DOHH2 (cell line): ENCODE data around the gene VILL.

Experiments
- H3F3A ChIP-seq: fragments of 200-600 bp; sonication (generic), shearing (Covaris generic); 2 replicates; pipeline ENCODE4 v1.6.0; 2016; ENCODE audit warnings: antibody characterized with exemption, mild to moderate bottlenecking; ENCODE audit not compliant: control insufficient read depth, insufficient read depth
- H3K27ac ChIP-seq: fragments of 200-600 bp; sonication (generic); 2 replicates; pipeline ENCODE4 v1.5.1; 2014; ENCODE audit warnings: low read depth, mild to moderate bottlenecking, low read length, moderate library complexity
- H3K27me3 ChIP-seq: fragments of 200-600 bp; sonication (generic); 2 replicates; pipeline ENCODE4 v1.6.1; 2014; ENCODE audit warnings: mild to moderate bottlenecking, low read length, mixed read lengths; ENCODE audit not compliant: control insufficient read depth
- H3K36me3 ChIP-seq: fragments of 200-600 bp; sonication (generic); 2 replicates; pipeline ENCODE4 v1.6.1; 2014; ENCODE audit warnings: mild to moderate bottlenecking, low read length, moderate library complexity, mixed read lengths; ENCODE audit not compliant: control insufficient read depth
- H3K4me1 ChIP-seq: fragments of 200-600 bp; sonication (generic); 2 replicates; pipeline ENCODE4 v1.6.1; 2014; ENCODE audit warnings: mild to moderate bottlenecking, low read length, mixed read lengths; ENCODE audit not compliant: control insufficient read depth
- H3K4me2 ChIP-seq: fragments of 200-600 bp; sonication (generic); 2 replicates; pipeline ENCODE4 v1.6.0; 2014; ENCODE audit warnings: mild to moderate bottlenecking, low read length, moderate library complexity
- H3K4me3 ChIP-seq: fragments of 200-600 bp; sonication (generic); 2 replicates; pipeline ENCODE4 v1.5.1; 2014; ENCODE audit warnings: mild to moderate bottlenecking, low read length, mixed read lengths
- H3K79me2 ChIP-seq: fragments of 200-600 bp; sonication (generic); 2 replicates; pipeline ENCODE4 v1.6.1; 2014; ENCODE audit warnings: mild to moderate bottlenecking, low read length, mixed read lengths; ENCODE audit not compliant: control insufficient read depth
- H3K9me2 ChIP-seq: fragments of 200-600 bp; sonication (generic); replicated peaks from 2 replicates; pipeline ENCODE4 v1.6.1; 2014; ENCODE audit warnings: mild to moderate bottlenecking, low read length, mixed read lengths; ENCODE audit not compliant: control insufficient read depth
- H3K9me3 ChIP-seq: fragments of 200-600 bp; sonication (generic); 2 replicates; pipeline ENCODE4 v1.6.1; 2014; ENCODE audit warnings: antibody characterized with exemption, low read length, mixed read lengths; ENCODE audit not compliant: control insufficient read depth, insufficient read depth
- H4K20me1 ChIP-seq: fragments of 200-600 bp; sonication (generic); 2 replicates; pipeline ENCODE4 v1.6.0; 2014; ENCODE audit warnings: low read depth, mild to moderate bottlenecking, antibody characterized with exemption, low read length, moderate library complexity; ENCODE audit not compliant: control insufficient read depth, insufficient read depth
- CTCF ChIP-seq: fragments of 200-600 bp; sonication (generic); IDR thresholded peaks from one replicate; pipeline ENCODE4 v1.5.1; 2014; ENCODE audit warnings: antibody characterized with exemption, mild to moderate bottlenecking, low read depth, low read length; ENCODE audit not compliant: poor library complexity, severe bottlenecking
- EZH2phosphoT487 ChIP-seq: fragments of 200-600 bp; sonication (generic); IDR thresholded peaks from 2 replicates; pipeline ENCODE4 v1.6.1; 2017; ENCODE audit warnings: borderline replicate concordance, mild to moderate bottlenecking, antibody characterized with exemption, low read length, moderate library complexity, mixed read lengths

Gene VILL

DNA sequence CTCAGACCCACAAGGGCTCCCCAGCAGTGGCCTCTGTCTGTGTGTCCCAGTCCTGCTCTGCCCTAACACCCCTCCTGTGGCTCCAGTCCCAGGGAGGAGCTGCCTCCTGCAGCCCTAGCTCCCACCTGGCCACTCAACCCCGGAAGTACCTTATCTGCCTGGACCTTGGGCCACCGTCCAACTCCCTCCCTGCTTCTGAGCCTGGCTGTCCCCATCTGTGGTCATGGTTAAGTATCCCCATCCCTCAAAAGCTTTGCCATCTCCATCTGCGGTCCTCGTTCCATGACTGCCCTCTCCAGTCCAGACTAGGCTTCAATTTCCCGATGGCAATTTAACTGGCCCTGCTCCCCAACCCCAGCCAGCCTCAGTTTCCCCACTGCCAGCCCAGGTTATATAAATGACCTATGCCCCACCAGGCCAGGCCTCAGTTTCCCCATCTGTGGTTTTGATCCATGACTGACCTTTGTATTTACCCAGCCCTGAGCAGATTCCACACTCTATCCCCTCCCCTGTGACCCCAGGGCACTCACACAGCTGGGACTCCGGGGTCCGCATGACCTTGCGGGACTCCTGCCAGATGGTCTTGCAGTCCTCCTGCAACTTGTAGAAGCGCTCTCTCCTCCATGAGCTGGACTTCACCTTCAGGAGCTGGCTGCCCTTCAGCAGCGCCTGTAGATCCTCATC, 29.2 kb downstream of the VILL start:
- Histone ChIP-seq H3K9me2 (no peaks in the 10 kb centered on the region), H3F3A (no peaks in the 10 kb centered on the region), H3K79me2 (no peaks in the 10 kb centered on the region), H3K4me2 (no peak overlapping the region), H3K4me1 (peaks cover 10% of the 10 kb centered on the region), H4K20me1 (no peaks in the 10 kb centered on the region), H3K27ac (no peak overlapping the region), H3K36me3 (no peaks in the 10 kb centered on the region), H3K27me3 (no peaks in the 10 kb centered on the region), H3K9me3 (no peaks in the 10 kb centered on the region), H3K4me3 (no peak overlapping the region)
- TF ChIP-seq CTCF (no peak), EZH2phosphoT487 (no peak)

DNA sequence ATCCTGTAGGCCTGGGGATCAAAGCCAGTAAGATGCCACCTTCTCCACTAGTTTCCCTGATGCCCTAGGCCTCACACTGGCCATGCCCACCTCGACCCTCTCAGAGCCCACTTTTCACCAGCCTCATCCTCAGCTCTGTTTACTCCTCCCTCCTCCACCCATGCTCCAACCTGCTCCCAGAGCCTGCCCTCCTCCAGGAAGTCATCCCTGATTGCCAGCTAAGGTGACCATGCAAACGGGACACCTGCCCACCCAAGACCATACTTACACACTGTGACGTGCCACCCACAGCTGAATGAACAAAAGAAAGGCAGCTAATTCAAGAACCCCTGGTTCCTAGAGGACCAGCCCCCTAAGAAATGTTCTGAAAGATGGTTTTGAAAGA, 29.7 kb downstream of the VILL start:
- no peaks in the 10 kb centered on the region for H3K27me3 ChIP-seq
- no peaks in the 10 kb centered on the region for H3F3A ChIP-seq
- peaks cover 12% of the 10 kb centered on the region for H3K4me1 ChIP-seq
- TF ChIP-seq EZH2phosphoT487 (no peak), CTCF (no peak)
- no peaks in the 10 kb centered on the region for H3K36me3 ChIP-seq
- H3K4me2 ChIP-seq, result no peak overlapping the region
- no peaks in the 10 kb centered on the region for H3K9me3 ChIP-seq
- no peak overlapping the region for H3K27ac ChIP-seq
- H3K9me2 ChIP-seq, result no peaks in the 10 kb centered on the region
- H4K20me1 ChIP-seq, result no peaks in the 10 kb centered on the region
- H3K79me2 ChIP-seq, result no peaks in the 10 kb centered on the region
- H3K4me3 ChIP-seq, result no peak overlapping the region

GRCh38 chr3:38021196-38021595, 30.6 kb downstream of the VILL start:
- TF ChIP-seq EZH2phosphoT487 (no peak), CTCF (no peak)
- H3F3A ChIP-seq, result no peaks in the 10 kb centered on the region
- H3K4me1 ChIP-seq, result peaks cover 17% of the 10 kb centered on the region

More at GRCh38 chr3:38021196-38021595, 30.6 kb downstream of the VILL start:
- Histone ChIP-seq H3K27me3 (no peaks in the 10 kb centered on the region), H3K9me2 (no peaks in the 10 kb centered on the region), H3K36me3 (no peaks in the 10 kb centered on the region), H3K9me3 (no peaks in the 10 kb centered on the region), H3K4me2 (no peak overlapping the region), H3K4me3 (no peak overlapping the region), H3K79me2 (no peaks in the 10 kb centered on the region), H3K27ac (no peak overlapping the region), H4K20me1 (no peaks in the 10 kb centered on the region)
